H9 (cell line): ENCODE data around the gene ATG7. TPM values are rescaled to one million over a fixed set of nuclear protein-coding genes. Genes with fewer than 3 reads are reported as not detected.
A peak's percentile ranks its signal among the peaks of the same experiment; 100 is the strongest.

ENCODE experiments used
- DNase-seq: peaks from one replicate; pipeline ENCODE4 v3.0.0-alpha.2; 2017
- H2AFZ ChIP-seq: one replicate; pipeline ENCODE4 v1.6.1; 2013; ENCODE audit warnings: mild to moderate bottlenecking, low read length, control low read depth, moderate library complexity
- H2AK5ac ChIP-seq: 2 replicates; pipeline ENCODE4 v1.6.1; 2013; ENCODE audit warnings: low read length, control low read depth, mixed read lengths; ENCODE audit not compliant: insufficient read length
- H2BK120ac ChIP-seq: one replicate; pipeline ENCODE4 v1.6.1; 2013; ENCODE audit warnings: low read depth, mild to moderate bottlenecking, low read length, control low read depth, inconsistent platforms; ENCODE audit not compliant: poor library complexity, severe bottlenecking
- H2BK12ac ChIP-seq: 2 replicates; pipeline ENCODE4 v1.6.1; 2013; ENCODE audit warnings: low read length, control low read depth, mixed read lengths, low read depth; ENCODE audit not compliant: insufficient read length
- H2BK15ac ChIP-seq: 2 replicates; pipeline ENCODE4 v1.6.1; 2013; ENCODE audit warnings: low read depth, low read length, control low read depth
- H2BK20ac ChIP-seq: one replicate; pipeline ENCODE4 v1.6.1; 2013; ENCODE audit warnings: low read depth, mild to moderate bottlenecking, low read length, control low read depth, inconsistent platforms; ENCODE audit not compliant: poor library complexity, severe bottlenecking
- H2BK5ac ChIP-seq: 2 replicates; pipeline ENCODE4 v1.6.1; 2013; ENCODE audit warnings: low read length, control low read depth, mixed read lengths; ENCODE audit not compliant: insufficient read length
- H3K14ac ChIP-seq: 2 replicates; pipeline ENCODE4 v1.6.1; 2013; ENCODE audit warnings: low read length, control low read depth; ENCODE audit not compliant: insufficient read depth
- H3K18ac ChIP-seq: 2 replicates; pipeline ENCODE4 v1.6.1; 2013; ENCODE audit warnings: low read depth, mild to moderate bottlenecking, mixed read lengths, low read length, control low read depth; ENCODE audit not compliant: insufficient read length
- H3K23ac ChIP-seq: 2 replicates; pipeline ENCODE4 v1.6.1; 2013; ENCODE audit warnings: low read length, control low read depth, mixed read lengths, low read depth; ENCODE audit not compliant: insufficient read length
- H3K23me2 ChIP-seq: 2 replicates; pipeline ENCODE4 v1.6.1; 2013; ENCODE audit warnings: low read depth, mild to moderate bottlenecking, mixed read lengths, low read length, control low read depth; ENCODE audit not compliant: insufficient read length, poor library complexity, severe bottlenecking
- H3K27ac ChIP-seq: 2 replicates; pipeline ENCODE4 v1.5.1; 2013; ENCODE audit warnings: low read length, control low read depth, mixed read lengths, low read depth; ENCODE audit not compliant: insufficient read length
- H3K27me3 ChIP-seq: 2 replicates; pipeline ENCODE4 v1.6.1; 2013; ENCODE audit warnings: low read length, control low read depth, inconsistent platforms; ENCODE audit not compliant: insufficient read depth
- H3K4ac ChIP-seq: 2 replicates; pipeline ENCODE4 v1.6.1; 2013; ENCODE audit warnings: low read depth, mild to moderate bottlenecking, control low read depth, inconsistent platforms, low read length, moderate library complexity
- H3K4me1 ChIP-seq: 2 replicates; pipeline ENCODE4 v1.6.1; 2013; ENCODE audit warnings: low read length, control low read depth, inconsistent platforms; ENCODE audit not compliant: insufficient read depth
- H3K4me2 ChIP-seq: 2 replicates; pipeline ENCODE4 v1.6.1; 2013; ENCODE audit warnings: low read length, control low read depth, mixed read lengths; ENCODE audit not compliant: insufficient read length, insufficient read depth
- H3K56ac ChIP-seq: 2 replicates; pipeline ENCODE4 v1.6.1; 2013; ENCODE audit warnings: low read depth, mild to moderate bottlenecking, mixed read lengths, low read length, control low read depth; ENCODE audit not compliant: insufficient read length
- H3K79me1 ChIP-seq: 2 replicates; pipeline ENCODE4 v1.6.1; 2013; ENCODE audit warnings: low read depth, mild to moderate bottlenecking, moderate library complexity, low read length, control low read depth, inconsistent platforms; ENCODE audit not compliant: insufficient read depth, poor library complexity, severe bottlenecking
- H3K79me2 ChIP-seq: 2 replicates; pipeline ENCODE4 v1.6.1; 2013; ENCODE audit warnings: low read length, control low read depth, inconsistent platforms; ENCODE audit not compliant: insufficient read depth
- H3K9ac ChIP-seq: 2 replicates; pipeline ENCODE4 v1.6.1; 2013; ENCODE audit warnings: low read length, control low read depth, mixed read lengths; ENCODE audit not compliant: insufficient read length; ENCODE audit errors: extremely low read depth
- H3K9me3 ChIP-seq: one replicate; pipeline ENCODE4 v1.6.1; 2013; ENCODE audit warnings: low read depth, low read length, inconsistent platforms; ENCODE audit not compliant: control insufficient read depth
- H3T11ph ChIP-seq: one replicate; pipeline ENCODE4 v1.6.1; 2013; ENCODE audit warnings: mild to moderate bottlenecking, low read length, control low read depth, inconsistent platforms
- H4K20me1 ChIP-seq: one replicate; pipeline ENCODE4 v1.6.1; 2013; ENCODE audit not compliant: control insufficient read depth, insufficient read length, insufficient read depth
- H4K5ac ChIP-seq: 2 replicates; pipeline ENCODE4 v1.6.1; 2013; ENCODE audit warnings: low read depth, mild to moderate bottlenecking, mixed read lengths, low read length, control low read depth; ENCODE audit not compliant: insufficient read length
- H4K8ac ChIP-seq: replicated peaks from 2 replicates; pipeline ENCODE4 v1.6.1; 2013; ENCODE audit warnings: low read length, control low read depth, mixed read lengths, low read depth; ENCODE audit not compliant: insufficient read length
- H4K91ac ChIP-seq: 2 replicates; pipeline ENCODE4 v1.6.1; 2013; ENCODE audit warnings: low read depth, mild to moderate bottlenecking, moderate library complexity, mixed read lengths, low read length, control low read depth; ENCODE audit not compliant: insufficient read length
- H3K27ac Mint-ChIP-seq, 3 experiments: 2 replicates in 2 of 3; 3 replicates in 1 of 3; pipeline ENCODE4 v1.8.0; 2020 to 2021; ENCODE audit warnings: mixed read lengths in 3 of 3, mild to moderate bottlenecking in 1 of 3, moderate library complexity in 1 of 3
- H3K27me3 Mint-ChIP-seq: 2 replicates; pipeline ENCODE4 v1.8.0; 2021; ENCODE audit warnings: low read depth, mild to moderate bottlenecking, moderate library complexity, mixed read lengths
- H3K36me3 Mint-ChIP-seq, 3 experiments: 2 replicates in 2 of 3; 3 replicates in 1 of 3; pipeline ENCODE4 v1.8.0; 2020 to 2021; ENCODE audit warnings: low read depth in 3 of 3, mixed read lengths in 3 of 3; ENCODE audit not compliant: insufficient read depth in 1 of 3
- H3K4me1 Mint-ChIP-seq, 2 experiments: 2 replicates each; pipeline ENCODE4 v1.8.0; 2020; ENCODE audit warnings: mixed read lengths in 2 of 2
- H3K4me3 Mint-ChIP-seq, 2 experiments: 2 replicates in 1 of 2; 3 replicates in 1 of 2; pipeline ENCODE4 v1.8.0; 2020 to 2021; ENCODE audit warnings: mild to moderate bottlenecking in 2 of 2, mixed read lengths in 2 of 2, moderate library complexity in 1 of 2
- H3K9me3 Mint-ChIP-seq, 2 experiments: 2 replicates in 1 of 2; 3 replicates in 1 of 2; pipeline ENCODE4 v1.8.0; 2020; ENCODE audit warnings: mild to moderate bottlenecking in 2 of 2, mixed read lengths in 2 of 2, moderate library complexity in 1 of 2
- WGBS: extraction: QIAGEN DNeasy Blood & Tissue Kit; methylation state at CpG from one replicate; pipeline ENCODE4 v1.1.7; 2013; ENCODE audit warnings: missing lambda C conversion rate, low lambda C conversion rate, mixed read lengths; ENCODE audit not compliant: insufficient read length; ENCODE audit errors: extremely low coverage; 5-methylcytosine and 5-hydroxymethylcytosine counted together
- total RNA-seq: library from RNA; stranded (reverse); gene quantifications from 2 replicates; pipeline ENCODE4 v1.2.1, GENCODE V29; 2021
- TF ChIP-seq, protein P1 (sequence below): fragments of 200-600 bp; sonication (generic); conservative IDR thresholded peaks from 3 replicates; pipeline ENCODE4 v1.8.0; 2021; ENCODE audit warnings: antibody characterized with exemption, mild to moderate bottlenecking

Gene ATG7
- total RNA-seq, 1 experiment from 2014 or later: 17.9 TPM

DNA sequence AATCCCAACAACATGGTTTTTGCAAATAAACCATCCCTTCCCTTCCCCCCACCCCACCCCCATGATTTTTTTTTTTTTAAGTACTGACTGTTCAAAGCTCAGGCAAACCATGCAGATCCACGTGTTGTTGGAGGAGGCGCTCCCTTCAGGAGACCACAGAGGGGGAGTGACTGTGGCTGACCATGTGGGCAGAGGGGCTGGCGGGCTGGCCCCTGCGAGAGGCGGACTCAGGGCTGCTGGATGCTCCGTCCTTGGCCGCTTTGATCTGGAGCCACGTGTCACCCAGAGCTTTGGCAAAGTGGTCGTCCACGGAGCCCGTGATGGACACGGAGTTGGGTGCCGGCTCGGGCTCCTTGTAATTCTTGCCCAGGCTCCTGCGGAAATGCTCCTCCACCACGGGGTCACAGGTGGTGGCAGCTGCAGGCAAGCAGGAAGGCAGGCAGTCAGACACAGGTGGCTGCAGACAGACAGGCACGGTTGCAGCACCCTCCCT lies 286.3 kb downstream of the ATG7 start:
- no peak overlapping the region for H3K23ac ChIP-seq
- H3K4ac ChIP-seq: no peak overlapping the region
- no peak overlapping the region for H2AFZ ChIP-seq
- H3K14ac ChIP-seq: no peak overlapping the region; the same call in 1 of the 2 replicates
- no peaks in the 10 kb centered on the region for H3K27me3 ChIP-seq
- Mint-ChIP-seq H3K36me3 (peaks cover 2 to 41% (median 28%) of the 10 kb centered on the region in 3 experiments; a peak in 6 of 7 replicates), H3K4me3 (no peak overlapping the region), H3K4me1 (peaks cover 8 to 11% of the 10 kb centered on the region in 2 experiments), H3K27ac (0 out of 7 replicates have a peak overlapping the region, but pooled peaks of 1 of the 3 experiments have one; percentile 42), H3K9me3 (no peaks in the 10 kb centered on the region), H3K27me3 (no peaks in the 10 kb centered on the region; the same call in 1 of the 2 replicates)
- H3T11ph ChIP-seq: no peak overlapping the region
- no peak overlapping the region for H4K91ac ChIP-seq
- DNase-seq: no peak
- H3K9ac ChIP-seq: no peak overlapping the region
- no peak overlapping the region for H2BK12ac ChIP-seq
- H2BK5ac ChIP-seq: no peak overlapping the region
- H4K20me1 ChIP-seq: no peaks in the 10 kb centered on the region
- H4K5ac ChIP-seq: no peak overlapping the region
- H3K18ac ChIP-seq: no peak overlapping the region
- no CpG with 5 or more reads among the region's 17 CpGs for WGBS
- no peak overlapping the region for H2AK5ac ChIP-seq
- peaks cover 3% of the 10 kb centered on the region for H3K79me1 ChIP-seq
- no peak overlapping the region for H2BK120ac ChIP-seq
- H3K79me2 ChIP-seq: no peaks in the 10 kb centered on the region
- no peak overlapping the region for H3K56ac ChIP-seq
- TF ChIP-seq, protein P1, sequence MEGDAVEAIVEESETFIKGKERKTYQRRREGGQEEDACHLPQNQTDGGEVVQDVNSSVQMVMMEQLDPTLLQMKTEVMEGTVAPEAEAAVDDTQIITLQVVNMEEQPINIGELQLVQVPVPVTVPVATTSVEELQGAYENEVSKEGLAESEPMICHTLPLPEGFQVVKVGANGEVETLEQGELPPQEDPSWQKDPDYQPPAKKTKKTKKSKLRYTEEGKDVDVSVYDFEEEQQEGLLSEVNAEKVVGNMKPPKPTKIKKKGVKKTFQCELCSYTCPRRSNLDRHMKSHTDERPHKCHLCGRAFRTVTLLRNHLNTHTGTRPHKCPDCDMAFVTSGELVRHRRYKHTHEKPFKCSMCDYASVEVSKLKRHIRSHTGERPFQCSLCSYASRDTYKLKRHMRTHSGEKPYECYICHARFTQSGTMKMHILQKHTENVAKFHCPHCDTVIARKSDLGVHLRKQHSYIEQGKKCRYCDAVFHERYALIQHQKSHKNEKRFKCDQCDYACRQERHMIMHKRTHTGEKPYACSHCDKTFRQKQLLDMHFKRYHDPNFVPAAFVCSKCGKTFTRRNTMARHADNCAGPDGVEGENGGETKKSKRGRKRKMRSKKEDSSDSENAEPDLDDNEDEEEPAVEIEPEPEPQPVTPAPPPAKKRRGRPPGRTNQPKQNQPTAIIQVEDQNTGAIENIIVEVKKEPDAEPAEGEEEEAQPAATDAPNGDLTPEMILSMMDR: no peak
- H3K9me3 ChIP-seq: no peaks in the 10 kb centered on the region
- no peaks in the 10 kb centered on the region for H3K23me2 ChIP-seq
- no peaks in the 10 kb centered on the region for H3K4me1 ChIP-seq
- H2BK20ac ChIP-seq: no peak overlapping the region
- H4K8ac ChIP-seq: no peak overlapping the region
- no peak overlapping the region for H3K27ac ChIP-seq
- no peak overlapping the region for H2BK15ac ChIP-seq
- no peak overlapping the region for H3K4me2 ChIP-seq
